GM18951 (cell line): ENCODE data around the gene LRPAP1.

Experiments used
- POLR2A ChIP-seq: IDR thresholded peaks from 4 replicates; pipeline ENCODE4 v1.6.1; 2011; ENCODE audit warnings: mild to moderate bottlenecking; ENCODE audit not compliant: insufficient read length, insufficient read depth; ENCODE audit errors: extremely low read depth
- in situ Hi-C: fragments of 300-500 bp; cut with MboI; formaldehyde crosslinking; loops from one replicate; pipeline ENCODE4 v1.12.0; 2022; ENCODE audit warnings: low sequenced_read_pairs, mixed read lengths, inconsistent platforms; ENCODE audit not compliant: unreplicated experiment

The LRPAP1 gene

GRCh38 chr4:3520796-3521600 is 11.2 kb downstream of the LRPAP1 start:
- in situ Hi-C loops: no loop called here
- no peak for TF ChIP-seq POLR2A

GRCh38 chr4:3520276-3520675 is 11.9 kb downstream of the LRPAP1 start:
- in situ Hi-C loops: no loop called here
- TF ChIP-seq POLR2A: no peak

- in situ Hi-C loops: no loop called here
- no peak for TF ChIP-seq POLR2A
Measured at GRCh38 chr4:3519468-3520264, 12.6 kb downstream of the LRPAP1 start.

GRCh38 chr4:3518941-3519340 is 13.3 kb downstream of the LRPAP1 start:
- TF ChIP-seq POLR2A: no peak
- in situ Hi-C loops: no loop called here

- TF ChIP-seq POLR2A: no peak
- in situ Hi-C loops: no loop called here
Measured at GRCh38 chr4:3518511-3518880, 13.7 kb downstream of the LRPAP1 start.

GRCh38 chr4:3517731-3518510 is 14.3 kb downstream of the LRPAP1 start:
- no peak for TF ChIP-seq POLR2A
- in situ Hi-C loops: no loop called here

GRCh38 chr4:3516836-3517730 is 15.1 kb downstream of the LRPAP1 start:
- in situ Hi-C loops: no loop called here
- TF ChIP-seq POLR2A: no peak

GRCh38 chr4:3516061-3516835 is 16.0 kb downstream of the LRPAP1 start:
- no peak for TF ChIP-seq POLR2A
- in situ Hi-C loops: no loop called here

GRCh38 chr4:3515646-3516045 is 16.6 kb downstream of the LRPAP1 start:
- in situ Hi-C loops: no loop called here
- no peak for TF ChIP-seq POLR2A

- TF ChIP-seq POLR2A: no peak
- in situ Hi-C loops: no loop called here
Measured at GRCh38 chr4:3514806-3515501, 17.3 kb downstream of the LRPAP1 start.

- in situ Hi-C loops: no loop called here
- TF ChIP-seq POLR2A: no peak
Measured at GRCh38 chr4:3514221-3514780, 17.9 kb downstream of the LRPAP1 start.
